ENCODE measurements around the gene STAT1. TPM values are rescaled to one million over a fixed set of nuclear protein-coding genes. Genes with fewer than 3 reads are reported as not detected.

STAT1 gene
- total RNA-seq, 1 experiment from 2014 or later, result 73.4 TPM

GRCh38 chr2:191008286-191008685 is 5.7 kb downstream of the STAT1 start:
- Histone ChIP-seq H3K27me3 (ENCODE audit: control insufficient read depth, insufficient read depth, low read length) (no peaks in the 10 kb centered on the region), H3K36me3 (ENCODE audit: control insufficient read depth, insufficient read depth, low read length) (peaks cover 59% of the 10 kb centered on the region), H3K9me3 (ENCODE audit: control insufficient read depth, insufficient read depth, low read depth, low read length) (no peaks in the 10 kb centered on the region), H3K27ac (ENCODE audit: low read length) (no peak overlapping the region), H3K4me3 (ENCODE audit: low read depth in 2 of 2, low read length in 2 of 2) (no peak overlapping the region), H3K4me1 (ENCODE audit: control insufficient read depth, insufficient read depth, low read length) (peaks cover 7% of the 10 kb centered on the region)
- intact Hi-C loops (cut with micrococcal nuclease; ENCODE audit: unreplicated experiment), result no loop called here
- in situ Hi-C loops (cut with HindIII; ENCODE audit: low pct_unique_long_range_greater_than_20kb, low sequenced_read_pairs), result no loop called here
- no TSS peak for BruUV-seq (replicated peaks)
- TF ChIP-seq TCF7L2 (IDR thresholded peaks at IDR 0.05; ENCODE audit: low read depth, low read length), result no peak
- TF ChIP-seq SIN3A (IDR thresholded peaks at IDR 0.05; ENCODE audit: borderline replicate concordance, insufficient read depth, low read depth, low read length), result no peak
- TF ChIP-seq CTCF (IDR thresholded peaks at IDR 0.05), result no peak
- no peak for TF ChIP-seq POLR2AphosphoS5 (IDR thresholded peaks at IDR 0.05; ENCODE audit: low read depth, low read length)
- ATAC-seq, result no peak
- CTCF ChIA-PET, result no interaction called here
- no peak for DNase-seq (ENCODE audit: low read depth, low spot score)
- POLR2A ChIA-PET, result interaction anchor here (0.5 kb wide), 1 partner anchor 24 kb away, joined by 4 read pairs; no protein-coding TSS in a partner anchor

- ATAC-seq (no peak), DNase-seq (ENCODE audit: low read depth, low spot score) (no peak)
- no peak overlapping the region for H3K27ac ChIP-seq (ENCODE audit: low read length)
- peaks cover 67% of the 10 kb centered on the region for H3K36me3 ChIP-seq (ENCODE audit: control insufficient read depth, insufficient read depth, low read length)
- ChIA-PET CTCF (no interaction called here), POLR2A (no interaction called here)
- in situ Hi-C loops (cut with HindIII; ENCODE audit: low pct_unique_long_range_greater_than_20kb, low sequenced_read_pairs), result no loop called here
- H3K4me3 ChIP-seq (ENCODE audit: low read depth in 2 of 2, low read length in 2 of 2), result no peak overlapping the region
- no peaks in the 10 kb centered on the region for H3K4me1 ChIP-seq (ENCODE audit: control insufficient read depth, insufficient read depth, low read length)
- intact Hi-C loops (cut with micrococcal nuclease; ENCODE audit: unreplicated experiment), result no loop called here
- no peaks in the 10 kb centered on the region for H3K9me3 ChIP-seq (ENCODE audit: control insufficient read depth, insufficient read depth, low read depth, low read length)
- no TSS peak for BruUV-seq (replicated peaks)
- H3K27me3 ChIP-seq (ENCODE audit: control insufficient read depth, insufficient read depth, low read length), result no peaks in the 10 kb centered on the region
- no peak for TF ChIP-seq POLR2AphosphoS5 (IDR thresholded peaks at IDR 0.05; ENCODE audit: low read depth, low read length)
- TF ChIP-seq TCF7L2 (IDR thresholded peaks at IDR 0.05; ENCODE audit: low read depth, low read length), result no peak
- TF ChIP-seq SIN3A (IDR thresholded peaks at IDR 0.05; ENCODE audit: borderline replicate concordance, insufficient read depth, low read depth, low read length), result no peak
- 0 out of 4 replicates have a peak, but pooled peaks of 1 of the 2 experiments have one; percentile 39 for TF ChIP-seq REST (IDR thresholded peaks at IDR 0.05; ENCODE audit: insufficient read depth in 1 of 2, low read depth in 2 of 2, low read length in 1 of 2)
- no peak for TF ChIP-seq CTCF (IDR thresholded peaks at IDR 0.05)
These were observed 6.8 kb downstream of the STAT1 start for GRCh38 chr2:191006997-191007783.
